ENCODE measurements around the gene RAB28. TPM values are rescaled to one million over a fixed set of nuclear protein-coding genes. Genes with fewer than 3 reads are reported as not detected.

Gene RAB28
- total RNA-seq, 4 donors from 2014 or later = 3.9 to 8.0 (median 6.7) TPM

GRCh38 chr4:13464973-13465372 lies 19.2 kb downstream of the RAB28 start:
- no peaks in the 10 kb centered on the region for H3K36me3 ChIP-seq
- H3K4me3 ChIP-seq = no peak overlapping the region
- DNase-seq = no peak
- in situ Hi-C loops (cut with MboI; ENCODE audit: low sequenced_read_pairs in 4 of 4) (no loop called here), intact Hi-C loops (cut with DNase I; ENCODE audit: low total_unique reads) (no loop called here)
- no peak for ATAC-seq
- no peak overlapping the region for H3K27ac ChIP-seq
- no peaks in the 10 kb centered on the region for H3K9me3 ChIP-seq
- H3K27me3 ChIP-seq = no peaks in the 10 kb centered on the region
- TF ChIP-seq CTCF (IDR thresholded peaks at IDR 0.05 in 4 of 5, conservative IDR thresholded peaks at IDR 0.05 in 1 of 5) = no peak
- TF ChIP-seq POLR2A (IDR thresholded peaks at IDR 0.05) = no peak
- no peaks in the 10 kb centered on the region for H3K4me1 ChIP-seq

GRCh38 chr4:13464543-13464942 lies 19.6 kb downstream of the RAB28 start:
- ATAC-seq (no peak), DNase-seq (no peak)
- no peaks in the 10 kb centered on the region for H3K36me3 ChIP-seq
- in situ Hi-C loops (cut with MboI; ENCODE audit: low sequenced_read_pairs in 4 of 4) (no loop called here), intact Hi-C loops (cut with DNase I; ENCODE audit: low total_unique reads) (no loop called here)
- no peaks in the 10 kb centered on the region for H3K9me3 ChIP-seq
- TF ChIP-seq CTCF (IDR thresholded peaks at IDR 0.05 in 4 of 5, conservative IDR thresholded peaks at IDR 0.05 in 1 of 5) (no peak), POLR2A (IDR thresholded peaks at IDR 0.05) (no peak)
- H3K4me1 ChIP-seq = no peaks in the 10 kb centered on the region
- no peaks in the 10 kb centered on the region for H3K27me3 ChIP-seq
- H3K4me3 ChIP-seq = no peak overlapping the region
- H3K27ac ChIP-seq = no peak overlapping the region

- no peak overlapping the region for H3K27ac ChIP-seq
- in situ Hi-C loops (cut with MboI; ENCODE audit: low sequenced_read_pairs in 4 of 4) = no loop called here
- H3K9me3 ChIP-seq = no peaks in the 10 kb centered on the region
- H3K4me1 ChIP-seq = peaks cover 0 to 3% of the 10 kb centered on the region in 2 donors
- intact Hi-C loops (cut with DNase I; ENCODE audit: low total_unique reads) = no loop called here
- H3K27me3 ChIP-seq = no peaks in the 10 kb centered on the region
- ATAC-seq (no peak), DNase-seq (no peak)
- TF ChIP-seq POLR2A (IDR thresholded peaks at IDR 0.05) = no peak
- no peak for TF ChIP-seq CTCF (IDR thresholded peaks at IDR 0.05 in 4 of 5, conservative IDR thresholded peaks at IDR 0.05 in 1 of 5)
- H3K36me3 ChIP-seq = no peaks in the 10 kb centered on the region
- H3K4me3 ChIP-seq = no peak overlapping the region
Measured at GRCh38 chr4:13461191-13461905, 22.8 kb downstream of the RAB28 start.

GRCh38 chr4:13455411-13455810 lies 28.7 kb downstream of the RAB28 start:
- intact Hi-C loops (cut with DNase I; ENCODE audit: low total_unique reads) = no loop called here
- Histone ChIP-seq H3K27ac (no peak overlapping the region), H3K4me1 (peaks cover 0 to 3% of the 10 kb centered on the region in 2 donors), H3K36me3 (peaks cover 0 to 8% of the 10 kb centered on the region in 2 donors), H3K4me3 (no peak overlapping the region), H3K27me3 (no peaks in the 10 kb centered on the region), H3K9me3 (no peaks in the 10 kb centered on the region)
- TF ChIP-seq POLR2A (IDR thresholded peaks at IDR 0.05) (no peak), CTCF (IDR thresholded peaks at IDR 0.05 in 4 of 5, conservative IDR thresholded peaks at IDR 0.05 in 1 of 5) (no peak)
- no peak for ATAC-seq
- in situ Hi-C loops (cut with MboI; ENCODE audit: low sequenced_read_pairs in 4 of 4) = no loop called here
- DNase-seq = no peak

- TF ChIP-seq CTCF (IDR thresholded peaks at IDR 0.05 in 4 of 5, conservative IDR thresholded peaks at IDR 0.05 in 1 of 5) = no peak
- Histone ChIP-seq H3K4me3 (no peak overlapping the region), H3K9me3 (no peaks in the 10 kb centered on the region), H3K36me3 (peaks cover 0 to 8% of the 10 kb centered on the region in 2 donors), H3K27ac (no peak overlapping the region), H3K4me1 (peaks cover 0 to 3% of the 10 kb centered on the region in 2 donors), H3K27me3 (no peaks in the 10 kb centered on the region)
- intact Hi-C loops (cut with DNase I; ENCODE audit: low total_unique reads) (no loop called here), in situ Hi-C loops (cut with MboI; ENCODE audit: low sequenced_read_pairs in 4 of 4) (no loop called here)
- no peak for ATAC-seq
- no peak for DNase-seq
Measured at GRCh38 chr4:13454786-13455185, 29.4 kb downstream of the RAB28 start.

All from gastrocnemius medialis (tissue), 4 donors.